Measurements from ENCODE around the gene FOSL1. TPM values are rescaled to one million over a fixed set of nuclear protein-coding genes. Genes with fewer than 3 reads are reported as not detected.
A peak's percentile ranks its signal among the peaks of the same experiment; 100 is the strongest.

FOSL1 gene
- total and polyA plus RNA-seq, 2 of the 13 experiments (the other 11 are each of a cell fraction or from before 2014, with no cell fraction given), result 4.0 to 4.1 TPM

- no peak for TF ChIP-seq MEIS2 (CRISPR knock-in tag; IDR thresholded peaks at IDR 0.05)
- TF ChIP-seq SP4 (CRISPR knock-in tag; IDR thresholded peaks at IDR 0.05), result 0 out of 2 replicates have a peak, but pooled peaks have one; percentile 23
- TF ChIP-seq AKNA (CRISPR knock-in tag; IDR thresholded peaks at IDR 0.05; ENCODE audit: borderline replicate concordance), result no peak
- no peak for TF ChIP-seq HNRNPUL1 (IDR thresholded peaks at IDR 0.05; ENCODE audit: low read depth, low read length)
- TF ChIP-seq MTF2 (CRISPR knock-in tag; IDR thresholded peaks at IDR 0.05; ENCODE audit: borderline replicate concordance), result no peak
- TF ChIP-seq SNAPC2 (CRISPR knock-in tag; IDR thresholded peaks at IDR 0.05), result no peak
- no peak for TF ChIP-seq MBNL3 (CRISPR knock-in tag; conservative IDR thresholded peaks at IDR 0.05)
- peak; percentile 45; the same call in 1 of the 2 replicates for TF ChIP-seq TFAP4 (IDR thresholded peaks at IDR 0.05; ENCODE audit: borderline replicate concordance, low read depth)
- TF ChIP-seq ZNF362 (CRISPR knock-in tag; IDR thresholded peaks at IDR 0.05; ENCODE audit: borderline replicate concordance), result no peak
- no peak for TF ChIP-seq NR2F2 (IDR thresholded peaks at IDR 0.05; ENCODE audit: borderline replicate concordance, low read depth)
- TF ChIP-seq ZNF510 (CRISPR knock-in tag; IDR thresholded peaks at IDR 0.05; ENCODE audit: low read depth), result no peak
- TF ChIP-seq MAX (IDR thresholded peaks at IDR 0.05), result peak; percentile 44; the same call in 1 of the 2 replicates
- TF ChIP-seq ZNF10 (CRISPR knock-in tag; IDR thresholded peaks at IDR 0.05; ENCODE audit: borderline replicate concordance, low read depth), result no peak
- no peak for TF ChIP-seq ZNF883 (CRISPR knock-in tag; IDR thresholded peaks at IDR 0.05; ENCODE audit: not compliant biosample characterization)
- no peak for TF ChIP-seq CENPT (CRISPR knock-in tag; IDR thresholded peaks at IDR 0.05; ENCODE audit: low read depth)
- no peak for TF ChIP-seq HCFC1 (IDR thresholded peaks at IDR 0.05; ENCODE audit: low read depth, low read length)
- TF ChIP-seq TEAD2 (CRISPR knock-in tag; IDR thresholded peaks at IDR 0.05), result no peak
- no peak for TF ChIP-seq POLR2G (IDR thresholded peaks at IDR 0.05; ENCODE audit: low read depth, low read length)
- no peak for TF ChIP-seq RARA (CRISPR knock-in tag; IDR thresholded peaks at IDR 0.05)
- no peak for TF ChIP-seq CCAR2 (optimal IDR thresholded peaks at IDR 0.05; ENCODE audit: low read depth, low read length)
- TF ChIP-seq ZSCAN12 (CRISPR knock-in tag; IDR thresholded peaks at IDR 0.05), result no peak
- TF ChIP-seq ZNF460 (CRISPR knock-in tag; IDR thresholded peaks at IDR 0.05; ENCODE audit: borderline replicate concordance), result no peak
- no peak for TF ChIP-seq ZNF121 (CRISPR knock-in tag; IDR thresholded peaks at IDR 0.05)
- TF ChIP-seq ZNF34 (CRISPR knock-in tag; IDR thresholded peaks at IDR 0.05; ENCODE audit: borderline replicate concordance), result no peak
- peak; percentile 45; the same call in 1 of the 2 replicates for TF ChIP-seq RXRB (CRISPR knock-in tag; IDR thresholded peaks at IDR 0.05; ENCODE audit: borderline replicate concordance)
- TF ChIP-seq NFIC (IDR thresholded peaks at IDR 0.05; ENCODE audit: low read length), result no peak
Observed at GRCh38 chr11:65884716-65885092, 15.5 kb downstream of the FOSL1 start (continued).
